Globus pallidus (tissue), 1 donor: ENCODE results near the gene ADAMTS7.
"Not testable (repeated sequence)": the region's sequence is repeated elsewhere in the genome, so short reads cannot be mapped to it uniquely, and the experiment has no call there.

Experiments used
- DNase-seq: peaks from one replicate; pipeline ENCODE4 v3.0.0-alpha.2; 2015; ENCODE audit warnings: low spot score

ADAMTS7 gene

DNA sequence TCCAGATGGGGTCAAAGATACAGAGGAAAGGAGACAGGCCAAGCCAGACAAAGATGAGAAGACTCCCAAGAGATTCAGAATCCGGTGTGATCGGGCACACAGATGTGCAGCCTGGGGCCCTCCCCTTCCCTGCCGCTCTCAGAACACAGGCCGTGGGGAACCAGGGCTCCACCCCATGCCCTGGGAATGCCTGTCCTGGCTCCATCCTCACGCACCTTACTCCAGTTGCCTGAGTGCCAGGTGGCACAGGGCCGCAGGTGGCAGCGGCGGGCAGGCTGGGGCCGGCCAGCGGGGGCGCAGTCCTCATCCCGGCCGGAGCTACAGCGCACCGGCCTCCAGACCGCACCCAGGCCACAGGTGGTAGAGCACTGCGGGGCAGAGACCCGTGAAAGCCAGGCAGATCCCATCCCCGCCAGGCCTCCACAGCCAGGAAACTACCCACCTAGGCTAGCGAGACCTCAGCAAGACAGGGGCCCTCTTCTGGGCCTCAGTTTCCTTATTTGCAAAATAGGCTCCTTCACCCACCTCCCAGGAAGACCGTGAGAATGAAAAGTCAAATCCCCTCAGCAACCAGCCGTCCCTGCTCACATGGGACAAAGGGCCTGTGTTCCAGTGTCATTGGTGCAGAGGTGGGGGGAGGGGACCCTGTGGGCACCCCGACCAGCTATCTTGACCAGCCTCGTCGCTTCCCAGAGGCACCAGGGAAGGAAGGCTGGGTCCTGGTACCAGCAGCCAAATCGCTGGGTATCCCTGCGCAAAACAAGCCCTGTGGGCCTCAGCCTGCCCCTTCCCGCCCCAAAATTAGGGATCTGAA lies 46.7 kb downstream of the ADAMTS7 start:
- DNase-seq = not testable (repeated sequence)

DNA sequence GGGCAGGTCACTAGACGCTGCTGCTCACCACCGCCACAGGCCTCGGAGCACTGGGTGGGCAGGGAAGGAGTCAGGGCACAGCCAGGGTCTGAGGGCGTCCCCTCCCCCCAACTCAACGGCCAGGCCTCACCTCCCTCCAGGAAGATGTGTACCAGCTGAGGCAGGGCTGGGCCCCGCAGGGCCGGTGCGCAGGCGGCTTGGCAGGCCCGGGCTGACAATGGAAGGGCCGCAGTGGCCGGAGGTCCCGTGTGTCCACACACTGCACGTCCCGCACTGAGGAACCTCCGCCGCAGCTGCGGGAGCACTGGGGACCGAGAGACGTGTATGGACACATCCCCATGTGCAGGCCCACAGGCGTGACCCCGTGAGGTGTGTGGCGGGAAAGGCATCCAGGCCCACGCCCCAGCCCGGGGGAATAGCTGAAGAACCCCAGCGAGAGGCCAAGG lies 47.4 kb downstream of the ADAMTS7 start:
- no peak for DNase-seq

GRCh38 chr15:78762985-78763795 lies 48.1 kb downstream of the ADAMTS7 start:
- DNase-seq = no peak

DNA sequence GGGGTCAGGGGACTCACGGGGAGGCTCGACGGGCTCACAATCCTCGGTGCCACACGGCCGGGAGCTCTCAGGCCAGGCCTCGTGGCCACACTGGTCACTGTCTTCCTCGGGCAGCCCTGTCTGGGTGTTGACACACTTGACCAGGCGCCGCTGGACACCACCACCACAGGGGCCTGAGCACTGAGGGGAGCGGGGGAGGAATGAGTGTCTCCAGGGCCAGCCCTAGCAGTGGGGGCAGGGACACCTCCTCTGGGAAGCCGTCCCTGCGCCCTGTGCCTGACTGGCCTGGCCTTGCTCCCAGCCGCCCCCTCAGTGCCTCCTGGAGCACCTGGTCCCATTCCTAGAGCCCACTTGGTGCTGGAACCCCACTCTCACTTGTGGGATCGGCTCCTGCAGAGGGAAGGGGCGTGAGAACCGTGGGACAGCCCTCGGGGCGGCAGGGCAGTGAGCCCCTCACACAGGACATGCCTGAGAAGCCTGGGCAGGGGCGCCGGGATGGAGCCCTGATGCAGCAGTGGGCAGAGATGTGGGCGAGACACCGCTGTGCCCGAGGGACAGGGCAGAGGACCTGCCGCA lies 48.8 kb downstream of the ADAMTS7 start:
- DNase-seq = not testable (repeated sequence)

GRCh38 chr15:78761891-78762385 lies 49.3 kb downstream of the ADAMTS7 start:
- no peak for DNase-seq

DNA sequence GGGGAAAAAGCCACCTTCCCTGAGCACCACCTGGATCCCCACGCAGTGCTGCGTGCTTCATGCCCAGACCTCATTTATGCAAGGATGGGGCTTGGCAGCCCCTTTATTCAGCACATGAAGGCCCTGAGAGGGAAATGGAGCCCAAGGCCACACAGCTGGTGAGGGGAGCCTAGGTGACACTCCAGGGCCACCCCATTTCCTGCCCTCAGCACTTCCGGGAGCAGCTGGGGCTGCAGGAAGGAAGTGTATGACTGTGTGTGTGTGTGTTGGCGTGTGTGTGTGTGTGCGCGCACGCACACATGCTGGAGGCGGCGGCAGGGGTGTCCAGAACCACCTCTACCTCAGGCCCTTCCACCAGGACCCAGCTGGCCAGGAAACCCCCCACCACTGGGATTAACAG lies 49.8 kb downstream of the ADAMTS7 start:
- not testable (repeated sequence) for DNase-seq

- no peak for DNase-seq
Observed at GRCh38 chr15:78761020-78761419, 50.2 kb downstream of the ADAMTS7 start.

GRCh38 chr15:78760091-78760882 lies 51.0 kb downstream of the ADAMTS7 start:
- DNase-seq = peak; percentile 73

DNA sequence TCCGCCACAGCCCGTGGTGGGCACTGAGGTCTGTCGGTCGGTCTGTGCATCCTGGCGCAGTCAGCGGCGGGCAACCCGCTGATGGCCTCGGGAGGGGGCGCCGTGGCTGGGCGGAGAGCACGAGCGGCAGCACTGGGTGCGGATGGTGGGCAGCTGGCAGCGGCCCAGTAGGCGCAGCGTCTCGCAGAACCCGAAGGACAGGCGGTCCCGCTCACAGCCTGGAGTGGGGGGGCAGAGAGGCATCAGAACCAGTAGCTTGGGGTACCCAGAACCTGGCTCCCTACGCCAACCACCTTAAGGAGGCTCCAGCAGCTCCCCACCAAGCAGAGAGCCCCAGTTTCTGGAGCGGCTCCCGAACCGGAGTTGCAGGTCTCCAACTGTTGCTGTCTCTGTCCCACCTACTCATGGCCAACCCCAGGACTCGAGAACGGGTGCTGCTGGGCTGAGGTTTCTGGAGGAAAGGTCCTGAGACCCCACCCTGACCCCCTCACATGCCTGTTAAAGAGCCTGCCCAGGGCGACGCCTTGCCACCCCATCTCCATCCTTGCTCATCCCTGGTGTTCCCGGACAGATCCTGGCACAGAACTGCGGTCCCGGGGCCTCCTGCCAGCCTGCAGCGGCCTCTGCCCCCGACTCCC lies 51.8 kb downstream of the ADAMTS7 start:
- DNase-seq = not testable (repeated sequence)

DNA sequence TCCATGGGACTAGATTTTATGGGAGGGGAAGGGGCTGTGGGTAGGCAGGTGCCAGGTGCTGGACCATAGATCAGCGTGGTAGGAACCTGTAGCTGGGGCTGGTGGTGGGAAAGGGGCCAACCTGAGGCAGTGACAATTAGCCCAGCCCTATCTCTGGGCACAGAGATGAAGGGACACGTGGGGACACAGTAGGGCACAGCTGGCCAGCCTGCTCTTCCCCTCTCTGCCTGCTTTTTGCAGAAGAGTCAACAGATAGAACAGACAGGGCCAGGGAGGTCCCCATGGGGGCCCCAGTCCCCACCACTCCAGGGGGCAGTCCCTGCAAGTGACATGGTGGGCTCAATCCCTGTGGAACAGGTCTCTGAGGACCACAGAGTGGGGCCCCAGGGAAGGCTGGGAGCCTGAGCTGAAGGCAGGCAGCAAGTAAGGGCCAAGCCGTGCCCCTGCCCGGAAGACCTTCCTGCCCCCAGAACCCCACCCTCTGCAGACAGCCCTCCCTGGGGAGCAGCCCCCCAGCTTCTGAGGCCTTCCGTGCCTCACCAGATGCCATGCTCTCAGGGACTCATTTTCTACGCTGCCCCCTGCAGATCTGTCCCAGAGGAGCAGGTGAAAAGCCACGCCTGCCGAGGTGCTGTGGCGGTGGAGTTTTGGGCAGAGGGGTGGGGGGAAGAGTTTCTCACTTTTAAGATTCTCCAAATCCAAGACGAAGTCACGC lies 52.6 kb downstream of the ADAMTS7 start:
- DNase-seq = not testable (repeated sequence)

DNA sequence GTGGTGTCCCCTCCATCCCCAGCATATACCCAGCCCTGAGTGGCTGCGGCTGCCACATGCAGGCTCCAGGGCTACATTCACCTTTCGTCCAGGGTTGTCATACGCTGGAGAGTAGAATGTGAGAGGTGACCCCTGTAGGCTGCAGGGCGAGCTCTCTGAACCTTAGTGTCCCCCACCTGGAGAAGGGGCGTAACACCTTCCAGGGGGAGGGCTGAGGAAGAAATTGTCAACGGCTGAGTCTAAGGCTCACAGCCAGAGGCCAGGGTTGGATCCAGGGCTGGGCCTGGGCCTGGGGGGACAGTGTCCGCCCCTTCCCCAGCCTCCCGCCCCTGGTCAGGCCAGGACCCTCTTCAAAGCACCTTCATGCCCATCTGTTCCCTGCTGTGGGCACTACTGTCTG lies 53.2 kb downstream of the ADAMTS7 start:
- not testable (repeated sequence) for DNase-seq

DNA sequence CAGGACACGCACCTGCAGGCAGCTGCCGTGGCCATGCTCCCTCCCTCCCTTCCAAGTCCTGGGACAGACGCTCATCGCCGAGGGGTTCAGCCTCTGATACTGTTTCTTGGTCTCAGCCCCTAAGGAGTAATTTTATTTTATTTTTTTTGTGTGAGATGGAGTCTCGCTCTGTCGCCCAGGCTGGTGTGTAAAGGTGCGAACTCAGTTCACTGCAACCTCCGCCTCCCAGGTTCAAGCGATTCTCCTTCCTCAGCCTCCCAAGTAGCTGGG lies 53.7 kb downstream of the ADAMTS7 start:
- no peak for DNase-seq

DNA sequence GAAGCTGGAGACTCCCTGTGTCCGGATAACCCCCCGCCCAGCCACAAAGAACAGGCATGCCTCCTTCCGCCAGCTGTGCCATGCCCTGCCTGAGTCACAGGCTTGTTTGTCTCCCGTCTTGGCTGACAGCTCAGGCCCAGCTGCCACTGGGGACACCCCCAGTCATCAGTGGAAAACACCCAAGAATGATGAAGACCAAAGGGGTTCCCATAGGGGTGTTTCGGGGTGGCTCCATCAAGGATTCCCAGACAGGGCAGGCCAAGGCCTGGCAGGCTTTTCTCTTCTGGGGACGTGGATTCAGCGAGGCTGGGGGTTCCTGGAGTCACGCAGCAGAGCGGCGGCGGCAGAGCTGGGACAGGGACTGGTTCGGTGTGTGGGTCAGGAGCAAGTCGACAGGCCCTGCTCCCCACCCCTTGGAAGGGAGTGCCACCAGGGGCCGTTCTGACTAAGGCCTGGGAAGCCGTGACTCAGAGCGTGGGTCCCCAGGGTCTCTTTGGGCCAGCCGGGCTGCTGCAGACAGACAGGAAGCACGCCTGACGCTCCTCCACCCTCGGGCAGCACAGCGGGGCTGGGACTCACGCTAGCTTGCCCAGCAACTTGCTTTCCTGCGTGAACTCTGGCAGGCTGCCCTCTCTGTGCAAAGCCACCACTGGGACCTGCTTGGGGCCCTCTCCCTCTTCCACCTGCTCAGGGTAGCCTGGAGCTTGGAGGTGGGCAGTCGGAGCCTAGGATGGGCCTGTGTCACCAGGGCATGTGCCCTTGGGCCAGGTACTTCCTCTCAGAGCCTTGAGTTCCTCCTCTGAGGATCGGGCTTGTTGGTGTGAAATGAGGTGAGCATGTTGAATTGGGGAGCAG lies 54.3 kb downstream of the ADAMTS7 start:
- DNase-seq = peak; percentile 85

DNA sequence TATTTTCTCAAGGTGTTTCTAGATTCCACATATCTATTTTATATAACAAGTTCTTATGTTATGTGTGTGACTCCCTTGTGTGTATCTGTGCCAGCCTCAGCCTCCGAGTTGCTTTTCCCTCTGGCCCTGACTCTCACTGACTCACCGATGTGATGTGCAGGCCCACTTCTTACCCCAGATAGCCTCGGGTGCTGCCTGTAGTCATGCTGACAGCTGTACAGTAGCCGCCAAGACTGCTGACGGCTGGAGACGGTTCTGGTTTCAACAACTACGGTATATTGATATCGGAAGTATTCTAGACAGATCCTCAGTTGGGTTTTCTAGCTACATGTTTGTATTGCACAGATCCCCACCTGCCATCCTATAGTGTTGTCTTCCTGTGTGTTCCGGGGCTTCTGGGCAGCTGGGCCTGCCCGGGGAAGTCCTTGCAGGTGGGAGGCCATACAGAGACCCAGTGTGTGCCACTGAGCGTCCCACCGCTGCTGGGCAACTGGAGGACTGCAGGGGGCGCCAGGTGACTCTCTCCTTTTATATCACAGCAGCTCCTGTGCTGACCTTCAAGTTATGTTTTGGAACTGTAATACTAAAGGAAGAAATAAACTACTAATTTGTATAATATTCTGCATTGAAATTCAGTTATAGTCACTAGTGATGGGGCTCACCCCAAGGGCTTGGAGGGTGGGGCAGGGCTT lies 55.2 kb downstream of the ADAMTS7 start:
- DNase-seq = not testable (repeated sequence)

- DNase-seq = not testable (repeated sequence)
Observed at GRCh38 chr15:78754637-78755280, 56.5 kb downstream of the ADAMTS7 start.

DNA sequence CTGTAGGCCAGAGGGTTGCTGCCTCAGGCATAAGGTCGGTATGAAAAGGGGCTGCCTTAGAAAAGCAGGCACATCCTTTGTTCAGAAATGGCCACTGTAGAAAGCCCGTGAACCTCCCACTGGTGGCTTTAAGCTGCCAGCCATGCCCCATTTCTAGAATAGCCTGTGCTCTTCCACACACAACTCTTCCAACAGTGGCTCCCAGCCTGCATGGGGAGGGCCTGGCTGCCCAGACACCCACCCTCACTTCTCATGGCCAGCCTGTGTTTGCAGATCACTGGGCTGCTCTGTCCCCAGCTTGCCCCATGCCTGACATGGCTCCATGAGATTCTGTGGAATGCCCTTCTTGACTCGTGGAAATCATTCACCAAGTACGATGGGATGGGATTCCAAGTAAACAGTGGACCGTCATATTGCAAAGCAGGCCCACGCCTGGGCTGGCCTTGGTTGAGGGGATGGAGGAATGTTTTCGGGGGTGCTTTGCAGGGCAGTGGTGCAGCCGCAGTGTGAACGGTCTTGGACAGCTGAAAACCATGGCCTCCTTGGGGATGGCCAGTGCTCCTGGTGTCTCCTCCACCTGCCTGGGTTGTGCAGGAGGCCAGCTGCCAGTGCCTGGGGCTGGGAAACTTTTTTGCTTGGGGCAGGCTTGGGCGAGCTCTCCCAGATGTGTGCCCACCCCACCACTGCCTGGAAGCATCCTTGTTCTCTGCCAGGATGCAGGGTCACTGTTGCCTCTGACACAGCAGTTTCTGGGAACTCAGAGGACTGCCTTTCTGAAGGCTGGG lies 57.3 kb downstream of the ADAMTS7 start:
- not testable (repeated sequence) for DNase-seq

DNA sequence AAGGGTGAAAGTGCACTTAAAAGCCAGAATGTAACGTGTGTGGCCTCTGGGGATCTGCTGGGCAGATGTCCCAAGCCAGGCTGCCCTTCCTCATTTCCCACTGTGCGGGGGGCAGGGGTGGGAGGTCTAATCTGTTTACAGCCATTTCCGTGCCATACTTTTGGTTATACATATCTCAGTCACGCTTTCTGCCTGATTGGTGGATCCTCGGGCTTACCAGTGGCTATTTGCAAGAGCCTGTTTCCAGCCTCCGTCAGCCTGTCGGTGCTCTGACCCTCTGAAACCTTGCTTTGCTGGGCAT lies 58.0 kb downstream of the ADAMTS7 start:
- DNase-seq = not testable (repeated sequence)
